Measurements from ENCODE around the gene OLFML1. TPM values are rescaled to one million over a fixed set of nuclear protein-coding genes. Genes with fewer than 3 reads are reported as not detected.
"Not testable (repeated sequence)": the region's sequence is repeated elsewhere in the genome, so short reads cannot be mapped to it uniquely, and the experiment has no call there.

Gene OLFML1
- total RNA-seq, 2 donors from 2014 or later = 7.4 to 8.7 TPM

DNA sequence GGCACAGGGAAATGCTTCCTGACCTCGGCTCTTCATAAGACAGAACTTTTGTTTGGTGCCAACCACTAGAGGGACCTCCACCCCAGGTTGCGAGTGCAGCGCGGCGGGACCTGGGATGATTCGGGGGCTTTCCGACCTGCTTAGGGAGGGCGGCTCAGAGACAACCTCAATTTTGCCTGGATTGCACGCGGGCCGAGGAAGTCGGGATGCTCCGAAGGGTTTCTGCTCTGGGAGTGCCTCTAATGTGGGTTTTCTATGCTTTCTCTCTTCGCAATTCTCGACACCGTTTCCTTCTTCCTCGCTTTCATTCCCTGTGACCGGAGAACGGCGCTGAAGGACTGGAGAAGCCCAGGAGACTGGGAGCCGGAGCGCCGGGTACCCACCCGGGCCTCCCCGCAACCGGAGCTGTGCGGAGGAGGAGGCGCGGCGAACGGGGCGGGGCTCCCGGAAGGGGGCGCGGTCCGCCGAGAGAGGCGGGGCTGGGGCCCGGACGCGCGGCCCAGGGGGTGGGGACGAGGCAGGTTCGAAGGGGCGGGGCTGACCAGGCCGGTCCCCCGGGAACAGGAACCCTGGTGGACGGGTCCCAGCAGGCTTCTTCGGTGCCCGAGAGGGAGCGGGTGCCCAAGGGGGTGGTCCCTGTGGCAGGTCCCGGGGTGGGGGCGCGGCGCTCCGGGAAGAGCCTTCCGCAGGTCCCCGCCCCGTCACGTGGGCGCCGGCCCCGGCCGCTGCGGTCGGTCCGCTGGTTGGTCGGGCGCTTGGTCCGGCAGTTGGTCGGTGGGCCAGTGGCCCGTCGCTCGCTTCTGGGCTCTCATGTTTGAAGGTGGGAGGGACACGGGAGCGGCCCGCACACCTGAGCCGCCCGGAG, 28.2 kb downstream of the OLFML1 start, which contains the start of gene PPFIBP2:
Gene PPFIBP2, plus strand, starts transcription at position 766 of the 865 bp plus-strand sequence. CDS start 35,477 bp downstream, outside the sequence.
- Histone ChIP-seq H3K9me3 (no peaks in the 10 kb centered on the region), H3K27me3 (replicated peaks; ENCODE audit: insufficient read depth) (no peaks in the 10 kb centered on the region), H3K4me3 (peak within 1 kb of the TSS; percentile 93), H3K4me1 (ENCODE audit: control insufficient read depth in 1 of 2, low read depth in 2 of 2) (peaks cover 15 to 24% of the 10 kb centered on the region in 2 donors), H3K36me3 (no peaks in the 10 kb centered on the region), H3K27ac (peak within 1 kb of the TSS; percentile 92 to 95)
- TF ChIP-seq, protein P1, sequence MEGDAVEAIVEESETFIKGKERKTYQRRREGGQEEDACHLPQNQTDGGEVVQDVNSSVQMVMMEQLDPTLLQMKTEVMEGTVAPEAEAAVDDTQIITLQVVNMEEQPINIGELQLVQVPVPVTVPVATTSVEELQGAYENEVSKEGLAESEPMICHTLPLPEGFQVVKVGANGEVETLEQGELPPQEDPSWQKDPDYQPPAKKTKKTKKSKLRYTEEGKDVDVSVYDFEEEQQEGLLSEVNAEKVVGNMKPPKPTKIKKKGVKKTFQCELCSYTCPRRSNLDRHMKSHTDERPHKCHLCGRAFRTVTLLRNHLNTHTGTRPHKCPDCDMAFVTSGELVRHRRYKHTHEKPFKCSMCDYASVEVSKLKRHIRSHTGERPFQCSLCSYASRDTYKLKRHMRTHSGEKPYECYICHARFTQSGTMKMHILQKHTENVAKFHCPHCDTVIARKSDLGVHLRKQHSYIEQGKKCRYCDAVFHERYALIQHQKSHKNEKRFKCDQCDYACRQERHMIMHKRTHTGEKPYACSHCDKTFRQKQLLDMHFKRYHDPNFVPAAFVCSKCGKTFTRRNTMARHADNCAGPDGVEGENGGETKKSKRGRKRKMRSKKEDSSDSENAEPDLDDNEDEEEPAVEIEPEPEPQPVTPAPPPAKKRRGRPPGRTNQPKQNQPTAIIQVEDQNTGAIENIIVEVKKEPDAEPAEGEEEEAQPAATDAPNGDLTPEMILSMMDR (IDR thresholded peaks at IDR 0.05) = peak; percentile 46
- peak; percentile 92 for ATAC-seq (ENCODE audit: insufficient number of reproducible peaks, low FRiP score, low read depth)
- DNase-seq (ENCODE audit: low spot score) = peak; percentile 27

DNA sequence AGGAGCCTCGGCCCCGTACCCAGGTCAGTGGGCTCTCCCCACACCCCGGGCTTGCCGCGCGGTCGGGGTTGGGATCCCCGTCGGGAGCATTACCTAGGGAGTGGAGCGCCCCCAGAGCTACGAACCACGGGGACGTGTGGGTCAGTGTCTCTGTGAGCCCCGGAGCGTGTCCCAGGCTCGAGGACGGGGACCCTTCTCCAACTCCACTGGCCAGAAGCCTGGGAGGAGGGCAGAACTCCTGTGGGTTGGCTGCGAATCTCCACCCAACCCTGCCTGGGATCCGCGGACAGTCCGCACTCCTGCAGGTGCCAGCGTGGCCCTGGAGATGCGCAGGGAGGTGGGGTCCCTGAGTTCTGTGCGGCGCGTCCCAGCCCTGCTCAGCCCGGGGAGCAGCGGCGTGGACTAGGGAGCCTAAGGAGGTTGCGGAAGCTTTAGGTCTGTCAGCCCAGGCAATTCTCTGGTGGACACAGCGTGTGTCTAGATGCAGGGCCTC, 28.8 kb downstream of the OLFML1 start:
- DNase-seq (ENCODE audit: low spot score) (no peak), ATAC-seq (ENCODE audit: insufficient number of reproducible peaks, low FRiP score, low read depth) (no peak)
- TF ChIP-seq, protein P1 (IDR thresholded peaks at IDR 0.05) = no peak
- H3K4me1 ChIP-seq (ENCODE audit: control insufficient read depth in 1 of 2, low read depth in 2 of 2) = peaks cover 15 to 24% of the 10 kb centered on the region in 2 donors
- H3K27me3 ChIP-seq (replicated peaks; ENCODE audit: insufficient read depth) = no peaks in the 10 kb centered on the region
- H3K9me3 ChIP-seq = no peaks in the 10 kb centered on the region
- no peaks in the 10 kb centered on the region for H3K36me3 ChIP-seq
- peak overlapping the region; percentile 93 for H3K4me3 ChIP-seq
- H3K27ac ChIP-seq = peak overlapping the region; percentile 92 to 95

DNA sequence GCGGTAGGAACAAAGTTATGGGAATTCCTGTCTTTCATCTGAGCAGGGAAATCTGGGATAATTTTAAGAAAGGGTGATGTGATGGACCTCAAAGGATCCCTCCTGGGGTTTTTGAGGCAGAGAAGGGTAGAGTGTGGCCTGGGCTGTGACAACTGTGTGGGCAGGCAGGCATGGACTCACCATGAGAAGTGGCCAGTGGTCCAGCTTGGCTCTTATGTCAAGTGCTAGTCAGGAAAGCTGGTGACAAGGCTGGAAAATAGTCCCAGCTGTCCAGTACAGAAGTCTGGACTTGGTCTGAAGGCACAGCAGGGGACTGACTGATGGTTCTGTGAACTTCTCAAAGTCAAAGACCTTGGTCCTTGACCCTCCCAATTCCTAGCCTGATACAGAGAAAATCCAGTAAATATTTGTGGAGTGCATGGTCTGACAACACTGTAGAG, 30.2 kb downstream of the OLFML1 start:
- ATAC-seq (ENCODE audit: insufficient number of reproducible peaks, low FRiP score, low read depth) (no peak), DNase-seq (ENCODE audit: low spot score) (no peak)
- Histone ChIP-seq H3K27me3 (replicated peaks; ENCODE audit: insufficient read depth) (no peaks in the 10 kb centered on the region), H3K4me3 (no peak overlapping the region), H3K27ac (no peak overlapping the region), H3K4me1 (ENCODE audit: control insufficient read depth in 1 of 2, low read depth in 2 of 2) (peaks cover 15 to 24% of the 10 kb centered on the region in 2 donors), H3K9me3 (no peaks in the 10 kb centered on the region), H3K36me3 (no peaks in the 10 kb centered on the region)
- TF ChIP-seq, protein P1 (IDR thresholded peaks at IDR 0.05) = no peak

DNA sequence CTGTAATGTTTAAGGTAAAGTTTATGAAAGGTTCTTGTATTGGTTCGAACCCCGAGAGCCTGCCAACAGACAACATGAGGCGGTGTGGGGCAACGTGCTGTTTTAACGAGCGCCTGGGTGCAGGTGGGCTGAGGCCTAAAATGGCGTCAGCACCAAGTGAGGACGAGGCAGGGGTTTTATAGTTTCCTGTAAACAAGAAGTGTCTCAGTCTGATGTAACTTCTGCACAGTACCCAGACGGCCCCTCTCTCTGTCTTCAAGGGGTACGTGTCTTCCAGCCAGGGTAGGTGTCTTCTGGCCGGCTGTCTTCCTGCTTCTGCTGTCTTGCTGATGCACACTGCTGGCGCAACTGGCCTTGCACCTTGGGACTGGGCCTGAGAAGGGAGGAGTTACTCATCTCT, 31.2 kb downstream of the OLFML1 start:
- H3K4me1 ChIP-seq (ENCODE audit: control insufficient read depth in 1 of 2, low read depth in 2 of 2) = peaks cover 7 to 16% of the 10 kb centered on the region in 2 donors
- ATAC-seq (ENCODE audit: insufficient number of reproducible peaks, low FRiP score, low read depth) (no peak), DNase-seq (ENCODE audit: low spot score) (no peak)
- no peaks in the 10 kb centered on the region for H3K9me3 ChIP-seq
- TF ChIP-seq, protein P1 (IDR thresholded peaks at IDR 0.05) = no peak
- no peak overlapping the region for H3K27ac ChIP-seq
- no peaks in the 10 kb centered on the region for H3K36me3 ChIP-seq
- H3K27me3 ChIP-seq (replicated peaks; ENCODE audit: insufficient read depth) = no peaks in the 10 kb centered on the region
- no peak overlapping the region for H3K4me3 ChIP-seq

DNA sequence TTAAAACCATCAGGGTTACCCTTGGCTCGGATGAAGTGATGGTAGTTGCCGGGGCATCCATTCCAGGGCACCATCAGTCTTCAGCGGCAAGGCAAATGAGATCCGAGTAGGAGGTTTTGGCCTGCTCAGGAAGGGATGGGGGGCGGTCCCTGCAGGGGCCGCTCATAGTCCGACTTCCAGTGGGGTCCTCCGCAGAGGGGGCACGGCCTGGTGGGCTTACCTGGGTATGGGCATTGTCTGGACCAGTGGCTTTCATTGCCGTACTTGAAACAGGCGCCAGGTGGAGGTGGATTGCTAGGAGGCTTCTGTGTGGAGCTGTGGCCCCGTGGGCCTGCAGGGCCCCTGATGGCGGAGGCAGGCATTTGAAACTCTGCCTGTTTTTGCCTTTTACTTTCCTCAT, 32.4 kb downstream of the OLFML1 start:
- ATAC-seq (ENCODE audit: insufficient number of reproducible peaks, low FRiP score, low read depth); H3K27ac ChIP-seq; H3K4me3 ChIP-seq; DNase-seq (ENCODE audit: low spot score); H3K9me3 ChIP-seq; H3K27me3 ChIP-seq (replicated peaks; ENCODE audit: insufficient read depth); H3K4me1 ChIP-seq (ENCODE audit: control insufficient read depth in 1 of 2, low read depth in 2 of 2); H3K36me3 ChIP-seq: not testable (repeated sequence)

Measured in thoracic aorta (tissue), 2 donors.